Amniotic stem cell (primary cell): ENCODE measurements around the gene NELFB.

Source experiments
- DNase-seq: peaks from one replicate; lab custom pipeline; 2025; lab: John Stamatoyannopoulos, UW

The NELFB gene

DNA sequence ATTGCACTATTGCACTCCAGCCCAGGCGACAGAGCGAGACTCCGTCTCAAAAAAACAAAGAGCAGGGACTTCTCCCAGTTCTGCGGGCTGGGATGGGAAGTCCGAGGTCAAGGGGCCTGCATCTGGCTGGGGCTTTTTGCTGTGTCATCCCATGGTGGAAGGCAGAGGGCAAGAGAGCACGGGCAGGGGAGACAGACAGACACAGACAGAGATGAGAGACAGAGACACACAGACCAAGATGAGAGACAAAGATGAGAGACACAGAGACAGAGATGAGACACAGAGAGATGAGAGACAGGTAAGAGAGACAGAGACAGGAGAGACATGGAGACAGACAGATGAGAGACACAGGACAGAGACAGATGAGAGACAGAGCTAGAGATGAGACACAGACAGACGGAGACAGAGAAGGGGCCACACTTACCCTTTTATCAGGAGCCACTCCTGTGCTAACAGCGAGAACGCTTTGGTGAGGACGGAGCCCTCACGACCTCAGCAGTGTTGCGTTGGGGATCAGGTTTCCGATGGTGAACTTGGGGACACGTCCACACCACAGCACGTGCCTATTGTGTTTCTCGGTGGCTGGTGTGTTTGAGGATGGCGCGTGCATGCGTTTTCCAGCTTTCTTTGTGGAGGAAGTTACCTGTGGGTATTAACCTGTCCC, 13.5 kb downstream of the NELFB start:
- no peak for DNase-seq

GRCh38 chr9:137269231-137269772, 14.2 kb downstream of the NELFB start:
- no peak for DNase-seq

DNA sequence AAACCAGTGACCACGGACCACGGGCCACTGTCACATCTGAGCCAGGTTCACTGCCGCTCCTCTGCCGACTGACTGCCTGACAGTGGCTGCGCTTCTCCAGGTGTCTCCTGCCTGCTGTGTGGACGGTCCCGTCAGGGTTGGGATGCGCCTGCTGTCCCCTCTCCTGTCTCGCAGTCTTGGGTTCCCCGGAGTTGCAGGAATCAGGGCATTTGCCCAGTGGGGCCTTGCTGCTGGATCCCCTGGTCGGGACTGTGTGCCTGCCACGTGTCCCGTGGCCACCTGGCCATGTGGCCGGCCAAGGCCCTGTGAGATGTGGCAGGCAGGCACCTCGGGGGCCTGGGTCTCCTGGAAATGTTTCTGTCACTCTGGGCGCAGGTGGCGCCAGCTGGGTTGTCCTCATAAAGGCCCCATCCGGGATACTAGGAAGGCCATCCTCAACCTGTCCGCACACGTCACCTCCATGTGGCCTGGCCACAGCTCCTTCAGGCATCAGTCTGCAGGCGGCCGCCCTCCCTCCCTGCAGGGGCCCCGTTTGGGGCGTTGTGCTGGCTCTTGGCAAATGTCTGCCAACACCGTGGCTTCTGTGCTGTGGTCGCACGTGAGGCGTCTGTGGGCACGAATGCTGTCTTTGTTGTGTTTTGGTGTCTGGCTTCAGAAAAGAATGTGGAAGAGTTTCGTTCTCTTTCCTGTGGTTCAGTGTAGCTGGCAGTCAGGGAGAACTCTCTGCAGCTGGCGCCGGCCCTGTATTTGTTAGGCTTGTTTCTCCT, 16.0 kb downstream of the NELFB start:
- DNase-seq: no peak

DNA sequence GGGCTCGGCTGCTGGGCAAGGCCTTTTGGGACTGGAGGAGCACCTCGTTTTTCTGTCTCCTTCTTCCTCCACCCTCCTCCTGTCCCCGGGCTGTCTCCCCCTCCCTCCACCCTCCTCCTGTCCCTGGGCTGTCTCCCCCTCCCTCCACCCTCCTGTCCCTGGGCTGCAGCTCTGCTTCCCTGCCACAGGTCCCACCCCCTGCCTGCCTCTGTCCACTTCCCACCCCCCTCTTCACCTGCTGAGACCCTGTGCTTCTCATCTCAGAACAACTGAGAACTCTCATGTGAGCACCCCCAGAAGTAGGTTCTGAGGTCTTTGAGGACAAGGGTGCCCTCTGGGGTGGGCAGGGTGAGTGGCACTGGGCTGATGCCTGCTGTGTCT, 16.6 kb downstream of the NELFB start:
- no peak for DNase-seq

GRCh38 chr9:137272241-137273094, 17.3 kb downstream of the NELFB start:
- DNase-seq: no peak

DNA sequence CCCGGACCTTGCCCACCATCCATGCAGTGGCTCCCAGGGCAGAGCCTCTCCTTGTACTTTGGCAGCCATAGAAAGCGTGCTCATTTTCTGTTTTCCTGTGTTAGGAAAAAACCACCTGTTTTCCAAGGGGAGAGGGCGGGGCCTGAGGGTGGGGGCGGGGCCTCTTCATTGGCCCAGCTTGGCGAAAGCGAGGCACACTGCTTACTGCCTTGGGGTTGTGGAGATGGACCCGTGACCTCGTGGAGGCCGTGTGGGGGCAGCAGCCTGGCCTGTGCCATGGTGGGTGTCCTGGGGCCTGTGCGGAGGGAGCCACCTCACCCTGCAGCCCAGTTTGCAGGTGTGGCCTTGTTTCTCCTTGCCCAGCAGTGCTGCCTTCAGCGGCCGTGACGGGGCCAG, 18.0 kb downstream of the NELFB start:
- no peak for DNase-seq

- no peak for DNase-seq
These were observed 18.6 kb downstream of the NELFB start for GRCh38 chr9:137273611-137274320.

DNA sequence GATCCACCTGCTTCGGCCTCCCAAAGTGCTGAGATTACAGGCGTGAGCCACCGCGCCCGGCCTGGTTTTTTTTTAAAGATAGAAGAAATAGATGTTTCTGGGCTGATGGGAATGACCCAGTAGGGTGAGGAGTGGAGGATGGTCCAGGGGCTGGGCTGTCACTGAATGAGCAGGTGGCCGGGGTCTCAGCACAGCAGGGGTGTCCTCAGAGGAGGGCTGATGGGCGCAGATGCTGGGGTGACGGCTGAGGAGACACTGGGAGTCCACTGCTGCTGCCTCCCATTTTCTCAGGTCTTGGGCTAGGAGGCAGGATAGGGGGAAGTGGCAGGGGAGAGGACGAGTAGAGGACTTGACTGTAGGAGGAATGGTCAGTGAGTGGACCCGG, 20.1 kb downstream of the NELFB start:
- DNase-seq: no peak

- DNase-seq: no peak
These were observed 20.7 kb downstream of the NELFB start for GRCh38 chr9:137275588-137276472.

GRCh38 chr9:137276473-137277328, 21.6 kb downstream of the NELFB start:
- DNase-seq: no peak

DNA sequence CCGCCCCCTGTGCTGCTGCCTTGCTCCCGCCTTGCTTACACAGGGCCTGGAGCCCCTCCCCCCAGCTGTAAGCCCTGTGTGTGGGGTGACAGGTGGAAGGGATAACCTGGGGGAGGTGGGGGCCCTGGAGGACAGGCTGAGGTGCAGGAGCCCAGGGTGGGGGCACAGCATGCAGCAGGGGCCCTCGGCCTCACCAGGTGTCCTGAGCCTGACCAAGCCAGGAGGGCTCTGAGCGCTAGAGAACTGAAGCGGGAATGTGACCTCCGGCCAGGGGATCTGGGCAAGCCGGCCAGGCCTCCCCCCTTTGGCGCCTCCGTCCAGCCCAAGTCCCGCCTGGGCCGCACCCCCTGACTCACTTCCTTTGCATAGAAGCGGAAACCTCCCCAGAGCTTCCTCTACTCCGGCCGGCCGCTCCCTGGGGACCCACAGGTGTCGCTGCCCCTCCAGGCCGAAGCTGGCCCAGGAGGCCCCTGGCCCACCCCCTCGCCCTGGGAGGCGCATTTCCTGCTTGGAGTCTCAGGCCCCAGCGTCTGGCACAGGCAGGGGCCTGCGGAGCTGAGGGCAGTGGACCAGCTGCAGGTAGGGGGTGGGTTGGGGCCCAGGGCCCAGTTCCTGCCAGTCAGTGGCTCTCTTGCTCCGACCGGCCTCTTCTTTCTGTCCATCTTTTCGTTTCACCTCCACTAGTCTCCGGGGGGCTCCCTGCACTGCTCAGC, 22.4 kb downstream of the NELFB start, which contains the start of gene TOR4A:
TOR4A (plus strand) TSS at position 398 of the 713 bp plus-strand sequence. CDS start 964 bp downstream, outside the sequence.
- DNase-seq: peak; percentile 88

GRCh38 chr9:137278061-137278701, 23.1 kb downstream of the NELFB start:
- DNase-seq: no peak

DNA sequence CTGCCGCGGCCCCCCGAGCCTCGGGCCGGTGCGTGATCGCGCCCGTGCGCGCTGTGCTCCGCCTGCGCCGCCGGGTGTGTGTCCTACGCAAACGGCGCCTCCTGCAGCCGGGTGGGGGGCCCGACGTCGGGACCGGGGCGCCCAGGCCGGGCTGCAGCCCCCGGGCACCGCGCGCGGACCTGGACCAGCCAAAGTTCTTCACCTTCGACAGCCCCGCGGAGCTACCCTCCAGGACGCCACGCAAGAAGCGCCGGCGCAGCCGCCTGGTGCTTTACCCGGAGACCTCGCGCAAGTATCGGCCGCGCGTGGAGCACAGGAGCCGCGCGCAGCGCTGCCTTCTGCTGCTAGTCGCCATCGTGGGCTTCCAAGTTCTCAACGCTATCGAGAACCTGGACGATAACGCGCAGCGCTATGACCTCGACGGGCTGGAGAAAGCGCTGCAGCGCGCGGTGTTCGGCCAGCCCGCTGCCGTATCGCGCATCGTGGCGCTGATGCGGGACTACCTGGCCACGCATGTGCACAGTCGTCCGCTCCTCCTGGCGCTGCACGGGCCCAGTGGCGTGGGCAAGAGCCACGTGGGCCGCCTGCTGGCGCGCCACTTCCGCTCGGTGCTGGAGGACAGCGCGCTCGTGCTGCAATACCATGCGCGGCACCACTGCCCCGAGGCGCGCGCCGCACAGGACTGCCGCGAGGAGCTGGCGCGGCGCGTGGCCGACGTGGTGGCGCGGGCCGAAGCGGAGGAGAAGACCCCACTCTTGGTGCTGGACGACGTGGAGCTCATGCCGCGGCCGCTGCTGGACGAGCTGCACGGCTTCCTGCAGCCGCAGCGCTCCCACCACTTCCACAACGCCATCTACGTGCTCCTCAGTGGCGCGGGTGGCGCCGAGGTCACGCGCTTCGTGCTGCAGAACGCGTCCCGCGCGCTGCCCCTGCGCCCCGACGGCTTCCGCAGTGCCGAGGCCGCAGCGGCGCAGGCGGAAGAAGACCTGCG, 23.9 kb downstream of the NELFB start:
- no peak for DNase-seq

DNA sequence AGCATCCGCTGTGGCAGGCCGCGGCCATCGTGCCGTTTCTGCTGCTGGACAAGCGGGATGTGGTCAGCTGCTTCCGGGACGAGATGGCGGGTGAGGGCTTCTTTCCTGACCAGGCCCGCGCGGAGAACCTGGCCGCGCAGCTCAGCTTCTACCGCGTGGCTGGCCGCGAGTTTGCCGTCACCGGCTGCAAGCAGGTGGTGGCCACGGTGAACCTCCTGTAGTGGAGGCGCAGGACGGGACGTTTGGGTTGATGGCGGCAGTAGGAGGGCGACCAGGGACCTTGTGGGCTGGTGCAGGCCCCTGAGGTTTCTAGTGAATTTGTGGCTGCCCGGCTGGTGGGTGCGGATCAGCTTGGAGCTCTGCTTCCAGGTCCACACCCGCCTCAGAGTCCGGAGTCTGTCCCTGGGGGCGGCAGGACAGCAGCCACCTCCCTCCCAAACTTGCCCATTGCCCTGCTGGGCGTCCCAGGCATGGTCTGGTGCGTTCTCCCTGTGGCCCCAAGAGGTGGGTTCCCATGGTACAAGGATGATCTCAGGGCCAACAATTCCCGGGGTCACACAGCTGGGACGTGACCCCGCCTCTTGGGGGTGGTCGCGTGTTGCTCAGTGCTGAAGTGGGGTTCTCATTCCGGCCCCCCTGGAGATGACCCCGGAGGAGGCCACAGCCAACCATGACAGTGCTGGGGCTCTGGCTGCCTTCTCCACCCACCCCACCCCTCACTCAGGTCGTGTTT, 24.8 kb downstream of the NELFB start:
- DNase-seq: no peak

GRCh38 chr9:137280474-137281344, 25.6 kb downstream of the NELFB start:
- DNase-seq: no peak
